GM18951 (cell line): ENCODE data around the gene TNRC6B.

Experiments
- POLR2A ChIP-seq: IDR thresholded peaks from 4 replicates; pipeline ENCODE4 v1.6.1; 2011; ENCODE audit warnings: mild to moderate bottlenecking; ENCODE audit not compliant: insufficient read length, insufficient read depth; ENCODE audit errors: extremely low read depth
- in situ Hi-C: fragments of 300-500 bp; cut with MboI; formaldehyde crosslinking; loops from one replicate; pipeline ENCODE4 v1.12.0; 2022; ENCODE audit warnings: low sequenced_read_pairs, mixed read lengths, inconsistent platforms; ENCODE audit not compliant: unreplicated experiment

Gene TNRC6B

DNA sequence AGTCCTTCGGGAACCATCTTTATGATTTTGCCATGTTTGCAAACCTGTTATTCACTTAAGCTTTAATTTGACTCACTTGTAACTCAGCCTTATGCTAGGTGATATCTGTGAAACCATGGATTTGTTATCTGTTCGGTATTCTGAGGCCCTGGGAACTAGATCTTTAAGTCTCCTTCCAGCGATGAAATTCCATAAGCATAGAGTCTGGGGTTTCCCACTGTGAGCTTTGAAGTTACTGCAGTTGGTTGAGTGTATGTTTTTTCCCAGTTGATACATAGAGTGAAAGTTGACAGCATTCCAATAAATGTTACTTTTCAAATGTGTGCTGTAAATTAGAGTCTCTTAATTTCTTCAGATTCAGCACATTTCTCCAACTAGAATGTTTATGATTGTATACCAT, 66.9 kb downstream of the TNRC6B start:
- no peak for TF ChIP-seq POLR2A
- in situ Hi-C loops: no loop called here

GRCh38 chr22:40247976-40248375, 70.3 kb downstream of the TNRC6B start:
- in situ Hi-C loops: no loop called here
- no peak for TF ChIP-seq POLR2A

GRCh38 chr22:40249286-40249685, 71.6 kb downstream of the TNRC6B start:
- in situ Hi-C loops: no loop called here

DNA sequence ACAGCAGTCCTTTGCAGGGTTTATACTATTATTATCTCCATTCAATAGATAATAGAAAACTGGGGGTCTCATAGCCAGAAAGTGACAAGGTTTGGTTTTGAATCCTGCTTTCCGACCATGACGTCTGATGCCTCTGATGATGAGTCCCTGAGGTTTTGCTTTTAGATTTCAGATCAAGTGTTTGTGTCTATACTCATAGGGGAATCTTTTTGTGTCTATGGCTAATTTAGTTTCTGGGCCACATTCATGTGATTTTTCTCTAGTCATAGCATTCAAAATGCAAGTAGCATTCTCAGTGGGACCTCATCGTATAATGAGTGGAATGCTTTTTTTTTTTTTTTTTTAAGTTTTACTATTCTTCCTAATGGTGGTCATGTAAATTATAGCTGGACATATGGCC, 72.9 kb downstream of the TNRC6B start:
- TF ChIP-seq POLR2A: no peak

More at GRCh38 chr22:40249286-40249685, 71.6 kb downstream of the TNRC6B start:
- no peak for TF ChIP-seq POLR2A

GRCh38 chr22:40251106-40251505, 73.4 kb downstream of the TNRC6B start:
- in situ Hi-C loops: no loop called here

More for the DNA sequence above, 72.9 kb downstream of the TNRC6B start:
- in situ Hi-C loops: no loop called here

GRCh38 chr22:40252146-40252545, 74.4 kb downstream of the TNRC6B start:
- in situ Hi-C loops: no loop called here
- no peak for TF ChIP-seq POLR2A

More at GRCh38 chr22:40251106-40251505, 73.4 kb downstream of the TNRC6B start:
- TF ChIP-seq POLR2A: no peak

- TF ChIP-seq POLR2A: no peak
- in situ Hi-C loops: no loop called here
Measured at GRCh38 chr22:40256516-40256915, 78.8 kb downstream of the TNRC6B start.

GRCh38 chr22:40258017-40258416, 80.3 kb downstream of the TNRC6B start:
- in situ Hi-C loops: no loop called here
- no peak for TF ChIP-seq POLR2A

DNA sequence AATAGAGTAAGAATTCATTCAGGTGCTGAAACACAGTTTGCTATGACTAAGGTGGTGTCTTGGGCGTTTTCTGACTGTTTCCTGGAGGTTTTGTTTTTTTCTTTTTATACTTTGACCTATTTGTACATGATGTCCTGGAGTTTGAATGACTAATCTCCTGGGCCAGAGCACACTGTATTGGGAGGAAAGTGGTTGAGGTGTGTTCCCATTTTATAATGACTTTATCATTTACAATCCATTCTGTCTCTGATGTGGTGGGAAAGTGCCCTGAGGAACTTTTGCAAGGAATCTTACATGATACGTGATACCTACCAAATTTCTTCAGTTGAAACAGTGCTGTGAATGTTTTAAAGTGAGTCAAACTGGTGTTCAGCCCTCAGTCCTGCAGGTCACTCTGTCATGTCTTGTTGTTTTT, 80.8 kb downstream of the TNRC6B start:
- in situ Hi-C loops: no loop called here
- no peak for TF ChIP-seq POLR2A

DNA sequence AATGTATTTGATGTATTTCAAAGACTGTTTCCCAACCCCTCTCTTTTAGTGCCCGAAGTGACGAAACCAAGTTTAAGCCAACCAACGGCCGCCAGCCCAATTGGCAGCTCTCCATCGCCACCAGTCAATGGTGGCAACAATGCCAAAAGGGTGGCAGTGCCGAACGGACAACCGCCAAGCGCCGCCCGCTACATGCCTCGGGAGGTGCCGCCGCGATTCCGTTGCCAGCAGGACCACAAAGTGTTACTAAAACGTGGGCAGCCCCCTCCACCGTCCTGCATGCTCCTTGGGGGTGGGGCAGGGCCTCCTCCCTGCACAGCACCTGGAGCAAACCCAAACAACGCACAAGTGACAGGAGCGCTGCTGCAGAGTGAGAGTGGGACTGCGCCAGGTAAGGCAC, 84.1 kb downstream of the TNRC6B start:
- in situ Hi-C loops: no loop called here

DNA sequence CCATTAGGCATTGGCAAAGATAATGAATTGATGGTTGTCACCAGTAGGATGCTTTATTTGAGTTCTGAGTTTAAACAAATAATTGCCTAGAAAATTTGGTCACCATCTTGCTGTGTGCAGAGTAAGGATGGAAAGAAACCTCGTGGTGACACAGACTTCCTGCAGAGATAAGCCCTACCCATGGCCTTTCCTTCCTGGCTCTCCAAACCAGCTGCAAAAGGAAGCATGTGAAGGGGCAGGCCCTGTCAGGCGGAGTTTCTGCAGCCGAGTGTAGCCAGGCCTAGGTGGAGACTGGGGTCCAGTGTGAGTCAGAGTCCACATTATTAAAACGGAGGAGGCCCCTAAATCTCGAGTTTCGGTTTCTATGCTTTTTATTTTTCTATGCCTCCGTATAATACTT, 85.5 kb downstream of the TNRC6B start:
- in situ Hi-C loops: no loop called here
- TF ChIP-seq POLR2A: no peak

More for the DNA sequence above, 84.1 kb downstream of the TNRC6B start:
- no peak for TF ChIP-seq POLR2A

DNA sequence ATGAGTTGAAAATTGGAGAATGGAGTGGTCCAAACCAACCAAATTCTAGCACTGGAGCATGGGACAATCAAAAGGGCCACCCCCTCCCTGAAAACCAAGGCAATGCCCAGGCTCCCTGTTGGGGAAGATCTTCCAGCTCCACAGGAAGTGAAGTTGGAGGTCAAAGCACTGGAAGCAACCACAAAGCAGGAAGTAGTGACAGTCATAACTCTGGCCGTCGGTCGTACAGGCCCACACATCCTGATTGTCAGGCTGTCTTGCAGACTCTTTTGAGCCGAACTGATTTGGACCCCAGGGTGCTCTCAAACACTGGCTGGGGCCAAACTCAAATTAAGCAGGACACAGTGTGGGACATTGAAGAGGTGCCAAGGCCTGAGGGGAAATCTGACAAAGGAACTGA, 88.1 kb downstream of the TNRC6B start:
- in situ Hi-C loops: no loop called here
- TF ChIP-seq POLR2A: no peak

DNA sequence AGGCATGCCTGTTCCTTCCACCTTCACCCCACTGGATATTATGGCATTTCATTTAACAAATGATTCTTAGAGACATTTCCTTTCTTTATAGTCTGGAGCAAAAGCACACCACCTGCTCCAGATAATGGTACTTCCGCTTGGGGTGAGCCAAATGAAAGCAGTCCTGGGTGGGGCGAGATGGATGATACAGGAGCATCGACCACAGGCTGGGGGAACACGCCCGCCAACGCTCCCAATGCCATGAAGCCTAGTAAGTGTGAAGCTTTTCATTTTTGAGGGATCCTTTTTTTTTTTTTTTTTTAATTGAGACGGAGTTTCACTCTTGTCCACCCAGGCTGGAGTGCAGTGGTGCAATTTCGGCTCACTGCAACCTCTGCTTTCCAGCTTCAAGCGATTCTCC, 92.3 kb downstream of the TNRC6B start:
- in situ Hi-C loops: no loop called here
- TF ChIP-seq POLR2A: no peak

DNA sequence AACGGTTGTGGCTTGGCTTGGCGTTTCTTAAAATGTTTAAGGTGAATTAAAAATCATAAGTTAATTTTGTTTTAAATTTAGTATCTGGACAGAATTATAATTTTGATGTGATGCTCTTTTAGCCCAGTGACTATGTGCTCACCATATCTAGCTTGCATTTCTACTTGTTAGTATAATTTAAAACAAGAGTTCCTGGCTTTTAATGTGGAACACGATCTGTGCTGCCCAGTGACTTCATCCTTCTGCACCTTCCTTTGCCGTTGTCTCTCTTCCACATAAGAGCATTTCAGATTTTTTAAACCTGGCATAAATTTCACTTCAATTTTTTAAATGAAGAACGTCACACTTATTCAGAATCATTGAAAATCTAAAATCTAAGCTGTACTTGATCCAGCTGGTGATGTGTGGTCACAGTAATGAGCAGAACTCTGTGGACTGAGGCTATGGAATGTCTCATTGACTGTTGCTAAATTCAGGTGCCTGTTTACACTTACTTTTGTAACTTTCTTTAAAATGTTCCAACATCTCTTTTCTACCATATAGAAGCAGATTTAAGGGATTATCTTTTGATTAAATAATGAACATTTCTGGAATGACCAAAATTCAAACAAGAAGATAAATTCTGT, 93.1 kb downstream of the TNRC6B start:
- in situ Hi-C loops: no loop called here

DNA sequence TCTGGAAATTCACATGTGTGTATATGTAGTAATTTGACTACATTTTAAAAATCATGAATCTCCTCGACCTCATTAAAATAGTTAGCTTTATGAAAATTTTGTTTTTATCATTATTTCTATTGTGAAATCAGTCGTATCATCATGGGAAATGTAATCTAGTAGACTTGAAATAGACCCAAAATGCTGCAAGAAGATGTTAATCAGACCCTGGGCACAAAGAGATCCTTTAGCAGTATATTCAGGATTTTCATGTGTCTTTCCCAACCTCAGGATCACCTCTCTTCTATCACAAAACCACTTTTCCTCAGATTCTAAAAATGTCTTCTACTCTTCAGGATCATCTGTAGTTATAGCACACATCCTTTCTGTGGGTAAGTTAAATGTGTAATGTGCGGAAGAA, 93.7 kb downstream of the TNRC6B start:
- no peak for TF ChIP-seq POLR2A
- in situ Hi-C loops: no loop called here

More for the DNA sequence above, 93.1 kb downstream of the TNRC6B start:
- TF ChIP-seq POLR2A: no peak
